Stomach (tissue), 9 donors: Measurements from ENCODE around the gene DCAKD. TPM values are rescaled to one million over a fixed set of nuclear protein-coding genes. Genes with fewer than 3 reads are reported as not detected.

Experiments used
- DNase-seq, 2 donors: peaks; one replicate each; pipeline versions ENCODE4 v3.0.0 to v3.0.0-alpha.2; 2013 to 2019
- H3K27ac ChIP-seq, 5 donors: fragments of 200-600 bp in 4 of 5; sonication (generic) in 4 of 5; one replicate each; pipeline ENCODE4 v1.5.1; 2013 to 2019; ENCODE audit warnings: mild to moderate bottlenecking in 1 of 5, moderate library complexity in 1 of 5
- H3K27me3 ChIP-seq, 3 donors: fragments of 200-600 bp; sonication (generic); one replicate each; pipeline ENCODE4 v1.5.1; 2017 to 2019; ENCODE audit warnings: mixed run types in 1 of 3
- H3K36me3 ChIP-seq, 4 donors: fragments of 200-600 bp; sonication (generic); 1 replicate in 3 of 4; 2 replicates in 1 of 4; pipeline ENCODE4 v1.5.1; 2016 to 2019
- H3K4me1 ChIP-seq, 4 donors: fragments of 200-600 bp; sonication (generic); one replicate each; pipeline ENCODE4 v1.5.1; 2016 to 2019
- H3K4me3 ChIP-seq, 4 donors: fragments of 200-600 bp; sonication (generic) in 3 of 4; one replicate each; pipeline ENCODE4 v1.5.1; 2016 to 2019; ENCODE audit warnings: mild to moderate bottlenecking in 1 of 4
- H3K9me3 ChIP-seq, 4 donors: fragments of 200-600 bp; sonication (generic); one replicate each; pipeline ENCODE4 v1.5.1; 2016 to 2019
- CTCF ChIP-seq, 7 experiments: fragments of 450-650 bp in 4 of 7; fragments of 200-600 bp in 3 of 7; sonication (generic) in 3 of 7; IDR thresholded peaks; one replicate each; pipeline ENCODE4 v1.5.1; 2016 to 2019; ENCODE audit warnings: antibody characterized with exemption in 7 of 7, control low read depth in 2 of 7, mild to moderate bottlenecking in 1 of 7
- EP300 ChIP-seq: sonication (generic); formaldehyde crosslinking; IDR thresholded peaks from one replicate; pipeline ENCODE4 v1.6.1; 2017; ENCODE audit warnings: antibody characterized with exemption
- POLR2A ChIP-seq, 4 donors: fragments of 450-650 bp; IDR thresholded peaks; one replicate each; pipeline ENCODE4 v1.6.1; 2016; ENCODE audit warnings: antibody characterized with exemption in 4 of 4, control low read depth in 2 of 4, mild to moderate bottlenecking in 1 of 4, moderate library complexity in 1 of 4
- POLR2AphosphoS5 ChIP-seq, 3 donors: sonication (generic); formaldehyde crosslinking; IDR thresholded peaks; one replicate each; pipeline ENCODE4 v1.6.1; 2016; ENCODE audit warnings: antibody characterized with exemption in 3 of 3
- WGBS, 5 donors: extraction: QIAGEN DNeasy Blood & Tissue Kit in 3 of 5; methylation state at CpG; one replicate each; pipeline versions ENCODE4 v1.1.5 to v1.1.7; 2013 to 2018; 5-methylcytosine and 5-hydroxymethylcytosine counted together
- intact Hi-C: fragments of 100-400 bp; cut with DNase I; formaldehyde crosslinking; loops from one replicate; pipeline ENCODE4 v1.15.1; 2023; ENCODE audit warnings: low total_unique reads
- polyA plus RNA-seq, 3 donors: library from polyadenylated mRNA; stranded (reverse); fragments of 200-250 nt; gene quantifications; one replicate each; pipeline ENCODE4 v1.2.3, GENCODE V29; 2013
- total RNA-seq, 5 donors: library from RNA; depleted of rRNA; stranded (reverse); fragments of >200 nt; gene quantifications; one replicate each; pipeline versions ENCODE4 v1.1.0 to v1.2.3, GENCODE V29; 2014 to 2016
- donor health status: healthy with polysubstance abuse.
- donor health status: Bipolar disorder and iron deficiency.
- donor health status: healthy.

DCAKD gene
- total and polyA plus RNA-seq, 8 donors: 2.3 to 22.9 (median 13.2) TPM

- peak overlapping the region in 4 of 5 donors; percentile 58 to 78 (median 74) for H3K27ac ChIP-seq
- intact Hi-C loops: loop anchor here (5.0 to 10.0 kb wide), 2 partner anchors 98 to 246 kb away; no protein-coding TSS in a partner anchor
Measured at GRCh38 chr17:45020354-45021138, 30.9 kb downstream of the DCAKD start.

GRCh38 chr17:45018848-45019711 lies 32.4 kb downstream of the DCAKD start:
- no peaks in the 10 kb centered on the region for H3K9me3 ChIP-seq
- peak overlapping the region; percentile 55 to 67 (median 60) for H3K4me3 ChIP-seq
- WGBS, 5 donors: 1 to 4% (median 2%) methylated on average over 27 to 82 of the region's 82 CpGs
- H3K27me3 ChIP-seq: peaks cover 0 to 37% (median 13%) of the 10 kb centered on the region in 3 donors
- intact Hi-C loops: no loop called here
- peak; percentile 61 to 86 for DNase-seq
- no peak for TF ChIP-seq POLR2A (IDR thresholded peaks at IDR 0.05)
- peak in 3 of 7 experiments; percentile 24 to 69 (median 41) for TF ChIP-seq CTCF (IDR thresholded peaks at IDR 0.05)
- no peak for TF ChIP-seq POLR2AphosphoS5 (IDR thresholded peaks at IDR 0.05)
- no peak for TF ChIP-seq EP300
- H3K36me3 ChIP-seq: peaks cover 0 to 6% (median 5%) of the 10 kb centered on the region in 4 donors
- peak overlapping the region in 4 of 5 donors; percentile 21 to 68 (median 43) for H3K27ac ChIP-seq
- H3K4me1 ChIP-seq: peaks cover 37 to 52% (median 43%) of the 10 kb centered on the region in 4 donors

More at GRCh38 chr17:45020354-45021138, 30.9 kb downstream of the DCAKD start:
- Histone ChIP-seq H3K4me3 (no peak overlapping the region), H3K9me3 (no peaks in the 10 kb centered on the region), H3K36me3 (peaks cover 0 to 19% (median 12%) of the 10 kb centered on the region in 4 donors), H3K4me1 (peaks cover 37 to 52% (median 43%) of the 10 kb centered on the region in 4 donors), H3K27me3 (peaks cover 0 to 37% (median 13%) of the 10 kb centered on the region in 3 donors)
- TF ChIP-seq EP300 (no peak), CTCF (IDR thresholded peaks at IDR 0.05) (no peak), POLR2AphosphoS5 (IDR thresholded peaks at IDR 0.05) (peak in 1 of 3 donors; percentile 5), POLR2A (IDR thresholded peaks at IDR 0.05) (no peak)
- DNase-seq: peak; percentile 45 to 82
- WGBS, 5 donors: 22 to 55% (median 35%) methylated on average over 9 to 17 of the region's 17 CpGs

- intact Hi-C loops: no loop called here
Measured at GRCh38 chr17:45018514-45018847, 33.0 kb downstream of the DCAKD start.

More at GRCh38 chr17:45018514-45018847, 33.0 kb downstream of the DCAKD start:
- TF ChIP-seq POLR2AphosphoS5 (IDR thresholded peaks at IDR 0.05) (no peak), CTCF (IDR thresholded peaks at IDR 0.05) (no peak), POLR2A (IDR thresholded peaks at IDR 0.05) (no peak), EP300 (no peak)
- WGBS, 5 donors: 30 to 52% (median 39%) methylated on average over 4 of the region's 4 CpGs
- Histone ChIP-seq H3K9me3 (no peaks in the 10 kb centered on the region), H3K4me3 (peak overlapping the region; percentile 55 to 67 (median 60)), H3K4me1 (peaks cover 37 to 53% (median 43%) of the 10 kb centered on the region in 4 donors), H3K27me3 (peaks cover 0 to 37% (median 13%) of the 10 kb centered on the region in 3 donors), H3K27ac (peak overlapping the region in 2 of 5 donors; percentile 34 to 68), H3K36me3 (no peaks in the 10 kb centered on the region)
- no peak for DNase-seq
